ENCODE measurements around the gene TNKS1BP1. TPM values are rescaled to one million over a fixed set of nuclear protein-coding genes. Genes with fewer than 3 reads are reported as not detected.

Gene TNKS1BP1
- total and polyA plus RNA-seq, 2 of the 8 experiments (the other 6 are each of a cell fraction or from before 2014, with no cell fraction given), result 50.0 to 122 TPM

DNA sequence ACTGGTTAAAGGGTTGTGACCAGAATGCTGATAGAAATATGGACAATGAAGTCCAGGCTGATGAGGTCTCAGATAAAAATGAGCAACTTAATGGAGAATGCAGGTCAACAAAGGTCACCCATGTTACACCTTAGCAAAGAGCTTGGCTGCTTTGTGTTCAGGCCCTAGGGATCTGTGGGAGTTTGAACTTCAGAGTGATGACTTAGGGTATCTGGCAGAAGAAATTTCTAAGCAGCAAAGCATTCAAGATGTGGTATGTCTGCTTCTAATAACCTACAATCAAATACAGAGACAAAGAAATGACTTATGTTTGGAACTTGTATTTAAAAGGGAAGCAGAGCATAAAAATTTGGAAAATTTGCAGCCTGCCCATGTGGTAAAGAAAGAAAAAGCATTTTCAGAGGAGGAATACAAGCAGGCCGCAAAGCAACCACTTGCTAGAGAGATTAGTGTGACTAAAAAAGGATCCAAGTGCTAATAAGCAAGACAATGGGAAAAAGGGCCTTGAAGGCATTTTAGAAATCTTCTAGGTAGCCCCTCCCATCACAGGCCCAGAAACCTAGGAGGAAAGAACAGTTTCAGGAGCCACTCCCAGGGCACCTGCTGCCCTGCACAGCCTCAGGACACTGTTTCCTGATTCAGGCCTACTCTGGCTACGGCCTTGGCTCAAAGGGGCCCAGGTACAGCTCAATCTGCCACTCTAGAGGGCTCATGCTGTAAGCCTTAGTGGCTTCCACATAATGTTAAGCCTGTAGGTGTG, 41.3 kb downstream of the TNKS1BP1 start:
- Histone ChIP-seq H3K18ac (ENCODE audit: extremely low read depth, low read length) (peak overlapping the region; percentile 68; the same call in 1 of the 2 replicates), H2AK5ac (ENCODE audit: low read depth, low read length) (no peak overlapping the region), H3K27me3 (replicated peaks in 1 of 4; ENCODE audit: control insufficient read depth in 3 of 4, extremely low read depth in 1 of 4, insufficient read depth in 3 of 4, low read length in 3 of 4) (no peaks in the 10 kb centered on the region), H4K20me1 (replicated peaks in 1 of 2; ENCODE audit: control insufficient read depth in 1 of 2, insufficient read depth in 2 of 2, low read length in 2 of 2) (no peaks in the 10 kb centered on the region), H4K91ac (replicated peaks; ENCODE audit: insufficient read length, low read length) (no peak overlapping the region), H2BK15ac (ENCODE audit: low read length) (no peak overlapping the region), H4K5ac (ENCODE audit: insufficient read length, low read depth, low read length) (peak overlapping the region; percentile 51), H3K27ac (ENCODE audit: low read depth, low read length) (no peak overlapping the region), H2BK120ac (replicated peaks; ENCODE audit: low read depth, low read length) (no peak overlapping the region), H2BK5ac (ENCODE audit: low read depth, low read length) (peak overlapping the region; percentile 80; the same call in 1 of the 2 replicates), H3K56ac (replicated peaks; ENCODE audit: insufficient read length, low read depth, low read length) (no peak overlapping the region), H3K23ac (ENCODE audit: insufficient read length) (no peak overlapping the region), H3K4ac (replicated peaks; ENCODE audit: insufficient read length, low read depth, low read length) (no peak overlapping the region), H3K23me2 (ENCODE audit: low read depth, low read length) (peaks cover 4% of the 10 kb centered on the region; the same call in 1 of the 2 replicates), H3K4me3 (ENCODE audit: extremely low read depth in 1 of 4, insufficient read depth in 2 of 4, low read depth in 3 of 4, low read length in 4 of 4) (0 out of 8 replicates have a peak overlapping the region, but pooled peaks of 1 of the 4 experiments have one; percentile 0), H3K9me3 (ENCODE audit: insufficient read depth in 2 of 2, low read depth in 1 of 2, low read length in 1 of 2) (peaks cover 0 to 7% of the 10 kb centered on the region in 2 experiments; a peak in 1 of 4 replicates), H2AFZ (ENCODE audit: low read length) (no peak overlapping the region), H3K14ac (ENCODE audit: insufficient read length) (no peak overlapping the region), H3K4me1 (replicated peaks in 1 of 4; ENCODE audit: control insufficient read depth in 3 of 4, insufficient read depth in 4 of 4, low read length in 3 of 4) (peaks cover 4 to 9% (median 6%) of the 10 kb centered on the region in 4 experiments), H3K9ac (replicated peaks in 1 of 4; ENCODE audit: extremely low read depth in 1 of 4, low read depth in 3 of 4, low read length in 3 of 4) (no peak overlapping the region), H3K79me2 (ENCODE audit: control insufficient read depth in 1 of 2, insufficient read depth in 2 of 2, low read length in 2 of 2) (no peaks in the 10 kb centered on the region), H2BK20ac (ENCODE audit: low read length) (peak overlapping the region; percentile 89), H4K8ac (ENCODE audit: extremely low read depth, insufficient read depth, low read length) (no peak overlapping the region), H3K79me1 (ENCODE audit: low read depth, low read length) (no peaks in the 10 kb centered on the region), H2BK12ac (ENCODE audit: low read depth, low read length) (peak overlapping the region; percentile 35; the same call in 1 of the 2 replicates), H3K4me2 (ENCODE audit: insufficient read depth in 1 of 2, low read depth in 2 of 2, low read length in 2 of 2) (peak overlapping the region; percentile 23 to 35; a peak in 2 of 4 replicates), H3K36me3 (ENCODE audit: control insufficient read depth in 2 of 4, insufficient read depth in 4 of 4, low read length in 3 of 4) (no peaks in the 10 kb centered on the region)
- CTCF ChIA-PET (ENCODE audit: partially characterized antibody), result interaction anchor here (0.9 to 1.5 kb wide), 3 partner anchors 32 to 167 kb away, joined by 3 to 5 read pairs (median 3); no protein-coding TSS in a partner anchor
- WGBS, 2 experiments (ENCODE audit: extremely low coverage in 1 of 2, insufficient coverage in 1 of 2, insufficient read length in 1 of 2, insufficient replicate concordance in 2 of 2, low coverage in 1 of 2, low lambda C conversion rate in 2 of 2, missing lambda C conversion rate in 1 of 2), result 54% methylated on average over 2 of the region's 2 CpGs; no CpG with 5 or more reads in 1 of the 2 experiments
- DNase-seq (ENCODE audit: low read depth in 1 of 2, low spot score in 2 of 2), result no peak
- peak; percentile 85 for FAIRE-seq
- POLR2A ChIA-PET (ENCODE audit: partially characterized antibody), result interaction anchor here (1.1 to 3.9 kb wide), 6 partner anchors 10 to 41 kb away, joined by 3 to 25 read pairs (median 5); no protein-coding TSS in a partner anchor
- no peak for TF ChIP-seq POLR2A (IDR thresholded peaks at IDR 0.05; ENCODE audit: control extremely low read depth in 1 of 2, low read depth in 2 of 2, low read length in 2 of 2)
- TF ChIP-seq, protein P1, sequence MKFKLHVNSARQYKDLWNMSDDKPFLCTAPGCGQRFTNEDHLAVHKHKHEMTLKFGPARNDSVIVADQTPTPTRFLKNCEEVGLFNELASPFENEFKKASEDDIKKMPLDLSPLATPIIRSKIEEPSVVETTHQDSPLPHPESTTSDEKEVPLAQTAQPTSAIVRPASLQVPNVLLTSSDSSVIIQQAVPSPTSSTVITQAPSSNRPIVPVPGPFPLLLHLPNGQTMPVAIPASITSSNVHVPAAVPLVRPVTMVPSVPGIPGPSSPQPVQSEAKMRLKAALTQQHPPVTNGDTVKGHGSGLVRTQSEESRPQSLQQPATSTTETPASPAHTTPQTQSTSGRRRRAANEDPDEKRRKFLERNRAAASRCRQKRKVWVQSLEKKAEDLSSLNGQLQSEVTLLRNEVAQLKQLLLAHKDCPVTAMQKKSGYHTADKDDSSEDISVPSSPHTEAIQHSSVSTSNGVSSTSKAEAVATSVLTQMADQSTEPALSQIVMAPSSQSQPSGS (IDR thresholded peaks at IDR 0.05; ENCODE audit: low read length), result no peak
- no peak for TF ChIP-seq GTF2F1 (IDR thresholded peaks at IDR 0.05; ENCODE audit: borderline replicate concordance, low read depth, low read length)
- no peak for TF ChIP-seq HDAC2 (IDR thresholded peaks at IDR 0.05; ENCODE audit: borderline replicate concordance in 1 of 2, low read depth in 2 of 2, low read length in 2 of 2)
- no peak for TF ChIP-seq GABPA (IDR thresholded peaks at IDR 0.05; ENCODE audit: borderline replicate concordance, insufficient read depth, low read length)
- no peak for TF ChIP-seq TBP (IDR thresholded peaks at IDR 0.05; ENCODE audit: low read depth, low read length)
